ENCODE measurements around the gene POLR3K. TPM values are rescaled to one million over a fixed set of nuclear protein-coding genes. Genes with fewer than 3 reads are reported as not detected.
"Not testable (repeated sequence)": the region's sequence is repeated elsewhere in the genome, so short reads cannot be mapped to it uniquely, and the experiment has no call there.

POLR3K gene
- polyA plus RNA-seq, 1 of the 3 experiments (the other 2 are of a cell fraction), result 54.5 TPM

DNA sequence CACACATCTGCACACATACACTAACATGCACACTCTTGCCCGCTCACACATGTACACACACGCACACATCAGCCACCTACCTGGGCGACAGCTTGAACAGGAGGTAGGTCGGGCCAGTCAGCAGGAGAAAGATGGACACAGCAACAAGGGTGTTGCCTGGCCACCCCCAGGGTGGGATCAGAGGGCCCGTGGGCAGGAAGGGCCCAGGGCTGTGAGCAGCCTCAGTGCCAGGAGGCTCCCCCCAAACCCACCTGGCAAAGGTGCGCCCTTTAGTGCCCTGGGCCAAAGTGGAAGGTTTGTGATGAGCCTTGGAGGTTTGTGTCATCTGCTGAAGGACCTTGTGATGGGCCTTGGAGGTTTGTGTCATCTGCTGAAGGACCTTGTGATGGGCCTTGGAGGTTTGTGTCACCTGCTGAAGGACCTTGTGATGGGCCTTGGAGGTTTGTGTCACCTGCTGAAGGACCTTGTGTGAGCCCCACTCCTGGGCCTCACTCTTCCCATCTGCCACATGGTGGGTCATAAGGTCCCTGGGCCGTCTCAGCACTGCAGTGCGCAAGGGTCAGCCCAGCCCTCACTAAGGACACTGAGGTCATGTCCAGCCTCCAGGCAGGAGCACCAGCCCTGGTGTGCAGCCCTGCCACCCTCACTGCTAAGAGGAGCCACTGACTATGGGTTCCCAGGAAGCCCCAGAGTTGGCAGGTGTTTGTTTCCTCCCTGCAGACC lies 20.1 kb downstream of the POLR3K start:
- H3K4me2 ChIP-seq; H3K9ac ChIP-seq; H3K79me2 ChIP-seq (ENCODE audit: insufficient read depth); DNase-seq; H3F3A ChIP-seq (replicated peaks; ENCODE audit: insufficient read depth); H3K9me3 ChIP-seq; CTCF ChIA-PET; H3K4me1 ChIP-seq (ENCODE audit: control insufficient read depth in 1 of 2, insufficient read depth in 2 of 2, low read depth in 1 of 2, low read length in 1 of 2); POLR2A ChIA-PET; H2AFZ ChIP-seq (ENCODE audit: low read depth); H4K20me1 ChIP-seq (ENCODE audit: insufficient read depth); H3K4me3 ChIP-seq (ENCODE audit: low read depth in 2 of 2, low read length in 1 of 2); H3K36me3 ChIP-seq (replicated peaks in 1 of 2; ENCODE audit: control insufficient read depth in 1 of 2, insufficient read depth in 2 of 2, low read length in 1 of 2); H3K9me2 ChIP-seq; H3K27me3 ChIP-seq (ENCODE audit: insufficient read depth); H3K27ac ChIP-seq (ENCODE audit: low read depth in 2 of 2, low read length in 1 of 2): not testable (repeated sequence)
- 54% methylated on average over 3 of the region's 8 CpGs for WGBS (ENCODE audit: low lambda C conversion rate)

DNA sequence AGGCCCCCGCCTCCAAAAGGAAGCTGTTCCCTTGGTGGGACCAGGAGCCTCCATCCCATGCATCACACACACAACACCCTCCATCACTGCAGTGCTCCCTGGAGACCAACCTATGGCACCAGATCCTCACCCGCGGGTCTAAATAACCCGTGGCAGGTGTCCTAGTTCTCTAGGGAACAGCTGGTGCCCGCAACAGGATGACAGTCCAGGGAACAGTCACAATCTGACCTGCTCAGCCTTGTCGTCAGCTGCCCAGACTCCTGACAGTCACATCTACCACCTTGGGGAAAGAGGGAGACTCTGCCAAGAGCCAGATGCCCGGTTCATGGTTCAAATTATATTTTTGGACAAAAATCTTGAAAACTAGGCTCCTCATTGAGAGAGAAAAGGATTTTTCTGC lies 22.8 kb downstream of the POLR3K start:
- CTCF ChIA-PET; DNase-seq; H3K36me3 ChIP-seq (replicated peaks in 1 of 2; ENCODE audit: control insufficient read depth in 1 of 2, insufficient read depth in 2 of 2, low read length in 1 of 2); POLR2A ChIA-PET; H3K4me1 ChIP-seq (ENCODE audit: control insufficient read depth in 1 of 2, insufficient read depth in 2 of 2, low read depth in 1 of 2, low read length in 1 of 2); H4K20me1 ChIP-seq (ENCODE audit: insufficient read depth); H3K9me2 ChIP-seq; H3K4me2 ChIP-seq; H3F3A ChIP-seq (replicated peaks; ENCODE audit: insufficient read depth); H3K4me3 ChIP-seq (ENCODE audit: low read depth in 2 of 2, low read length in 1 of 2); H3K9ac ChIP-seq; H3K27ac ChIP-seq (ENCODE audit: low read depth in 2 of 2, low read length in 1 of 2); H2AFZ ChIP-seq (ENCODE audit: low read depth); H3K9me3 ChIP-seq; H3K27me3 ChIP-seq (ENCODE audit: insufficient read depth); H3K79me2 ChIP-seq (ENCODE audit: insufficient read depth): not testable (repeated sequence)
- WGBS (ENCODE audit: low lambda C conversion rate), result 71% methylated on average over 1 of the region's 7 CpGs

GRCh38 chr16:25926-26348 lies 27.5 kb downstream of the POLR3K start:
- H3K4me3 ChIP-seq (ENCODE audit: low read depth in 2 of 2, low read length in 1 of 2); DNase-seq; H3K9me2 ChIP-seq; H3F3A ChIP-seq (replicated peaks; ENCODE audit: insufficient read depth); H4K20me1 ChIP-seq (ENCODE audit: insufficient read depth); H3K36me3 ChIP-seq (replicated peaks in 1 of 2; ENCODE audit: control insufficient read depth in 1 of 2, insufficient read depth in 2 of 2, low read length in 1 of 2); H3K27me3 ChIP-seq (ENCODE audit: insufficient read depth); H3K9ac ChIP-seq; H3K4me2 ChIP-seq; POLR2A ChIA-PET; CTCF ChIA-PET; H3K9me3 ChIP-seq; H3K27ac ChIP-seq (ENCODE audit: low read depth in 2 of 2, low read length in 1 of 2); H3K4me1 ChIP-seq (ENCODE audit: control insufficient read depth in 1 of 2, insufficient read depth in 2 of 2, low read depth in 1 of 2, low read length in 1 of 2); H2AFZ ChIP-seq (ENCODE audit: low read depth); H3K79me2 ChIP-seq (ENCODE audit: insufficient read depth): not testable (repeated sequence)
- WGBS (ENCODE audit: low lambda C conversion rate), result 6% methylated on average over 2 of the region's 5 CpGs

- CTCF ChIA-PET; H4K20me1 ChIP-seq (ENCODE audit: insufficient read depth); DNase-seq; H3K4me1 ChIP-seq (ENCODE audit: control insufficient read depth in 1 of 2, insufficient read depth in 2 of 2, low read depth in 1 of 2, low read length in 1 of 2); H3K4me2 ChIP-seq; H2AFZ ChIP-seq (ENCODE audit: low read depth); H3K79me2 ChIP-seq (ENCODE audit: insufficient read depth); H3K9me2 ChIP-seq; H3F3A ChIP-seq (replicated peaks; ENCODE audit: insufficient read depth); H3K27me3 ChIP-seq (ENCODE audit: insufficient read depth); H3K4me3 ChIP-seq (ENCODE audit: low read depth in 2 of 2, low read length in 1 of 2); H3K27ac ChIP-seq (ENCODE audit: low read depth in 2 of 2, low read length in 1 of 2); H3K9ac ChIP-seq; H3K9me3 ChIP-seq; POLR2A ChIA-PET; H3K36me3 ChIP-seq (replicated peaks in 1 of 2; ENCODE audit: control insufficient read depth in 1 of 2, insufficient read depth in 2 of 2, low read length in 1 of 2): not testable (repeated sequence)
- 97% methylated on average over 6 of the region's 22 CpGs for WGBS (ENCODE audit: low lambda C conversion rate)
Measured at GRCh38 chr16:24151-24550, 29.3 kb downstream of the POLR3K start.

DNA sequence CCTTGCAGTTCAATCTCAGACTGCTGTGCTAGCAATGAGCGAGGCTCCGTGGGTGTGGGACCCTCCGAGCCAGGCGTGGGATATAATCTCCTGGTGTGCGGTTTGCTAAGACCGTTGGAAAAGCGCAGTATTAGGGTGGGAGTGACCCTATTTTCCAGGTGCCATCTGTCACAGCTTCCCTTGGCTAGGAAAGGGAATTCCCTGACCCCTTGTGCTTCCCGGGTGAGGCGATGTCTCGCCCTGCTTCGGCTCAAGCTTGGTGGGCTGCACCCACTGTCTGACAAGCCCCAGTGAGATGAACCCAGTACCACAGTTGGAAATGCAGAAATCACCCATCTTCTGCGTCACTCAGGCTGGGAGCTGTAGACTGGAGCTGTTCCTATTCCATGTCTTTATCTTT lies 32.5 kb downstream of the POLR3K start:
- POLR2A ChIA-PET; H3K9ac ChIP-seq; H3K27me3 ChIP-seq (ENCODE audit: insufficient read depth); H3F3A ChIP-seq (replicated peaks; ENCODE audit: insufficient read depth); H2AFZ ChIP-seq (ENCODE audit: low read depth); H3K36me3 ChIP-seq (replicated peaks in 1 of 2; ENCODE audit: control insufficient read depth in 1 of 2, insufficient read depth in 2 of 2, low read length in 1 of 2); H3K4me3 ChIP-seq (ENCODE audit: low read depth in 2 of 2, low read length in 1 of 2); DNase-seq; H3K4me1 ChIP-seq (ENCODE audit: control insufficient read depth in 1 of 2, insufficient read depth in 2 of 2, low read depth in 1 of 2, low read length in 1 of 2); H3K9me3 ChIP-seq; H4K20me1 ChIP-seq (ENCODE audit: insufficient read depth); H3K79me2 ChIP-seq (ENCODE audit: insufficient read depth); CTCF ChIA-PET; H3K9me2 ChIP-seq; H3K4me2 ChIP-seq; H3K27ac ChIP-seq (ENCODE audit: low read depth in 2 of 2, low read length in 1 of 2): not testable (repeated sequence)
- 53% methylated on average over 11 of the region's 12 CpGs for WGBS (ENCODE audit: low lambda C conversion rate)

DNA sequence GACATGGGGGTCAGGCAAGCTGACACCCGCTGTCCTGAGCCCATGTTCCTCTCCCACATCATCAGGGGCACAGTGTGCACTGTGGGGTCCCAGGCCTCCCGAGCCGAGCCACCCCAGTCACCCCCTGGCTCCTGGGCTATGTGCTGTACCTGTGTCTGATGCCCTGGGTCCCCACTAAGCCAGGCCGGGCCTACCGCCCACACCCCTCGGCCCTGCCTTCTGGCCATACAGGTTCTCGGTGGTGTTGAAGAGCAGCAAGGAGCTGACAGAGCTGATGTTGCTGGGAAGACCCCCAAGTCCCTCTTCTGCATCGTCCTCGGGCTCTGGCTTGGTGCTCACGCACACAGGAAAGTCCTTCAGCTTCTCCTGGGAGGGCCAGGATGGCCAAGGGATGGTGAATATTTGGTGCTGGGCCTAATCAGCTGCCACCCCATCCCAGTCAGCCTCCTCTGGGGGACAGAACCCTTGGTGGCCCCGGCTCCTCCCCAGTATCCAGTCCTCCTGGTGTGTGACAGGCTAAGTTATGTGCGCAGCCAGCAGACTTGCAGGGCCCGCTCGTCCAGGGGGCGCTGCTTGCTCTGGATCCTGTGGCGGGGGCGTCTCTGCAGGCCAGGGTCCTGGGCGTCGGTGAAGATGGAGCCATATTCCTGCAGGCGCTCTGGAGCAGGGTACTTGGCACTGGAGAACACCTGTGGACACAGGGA lies 36.2 kb downstream of the POLR3K start:
- H4K20me1 ChIP-seq (ENCODE audit: insufficient read depth); POLR2A ChIA-PET; H2AFZ ChIP-seq (ENCODE audit: low read depth); CTCF ChIA-PET; H3F3A ChIP-seq (replicated peaks; ENCODE audit: insufficient read depth); DNase-seq; H3K4me2 ChIP-seq; H3K9me3 ChIP-seq; H3K27me3 ChIP-seq (ENCODE audit: insufficient read depth); H3K9me2 ChIP-seq; H3K27ac ChIP-seq (ENCODE audit: low read depth in 2 of 2, low read length in 1 of 2); H3K4me1 ChIP-seq (ENCODE audit: control insufficient read depth in 1 of 2, insufficient read depth in 2 of 2, low read depth in 1 of 2, low read length in 1 of 2); H3K4me3 ChIP-seq (ENCODE audit: low read depth in 2 of 2, low read length in 1 of 2); H3K36me3 ChIP-seq (replicated peaks in 1 of 2; ENCODE audit: control insufficient read depth in 1 of 2, insufficient read depth in 2 of 2, low read length in 1 of 2); H3K9ac ChIP-seq; H3K79me2 ChIP-seq (ENCODE audit: insufficient read depth): not testable (repeated sequence)
- 79% methylated on average over 7 of the region's 20 CpGs for WGBS (ENCODE audit: low lambda C conversion rate)
